NCI-H82 treated with DMSO at 0.1 percent for 48 hours (cell line): ENCODE results near the gene POP5.
"Not testable (repeated sequence)": the region's sequence is repeated elsewhere in the genome, so short reads cannot be mapped to it uniquely, and the experiment has no call there.

Experiments
- DNase-seq: peaks from one replicate; lab custom pipeline; 2025; ENCODE audit not compliant: unreplicated experiment; lab: John Stamatoyannopoulos, UW

Gene POP5, protein sequence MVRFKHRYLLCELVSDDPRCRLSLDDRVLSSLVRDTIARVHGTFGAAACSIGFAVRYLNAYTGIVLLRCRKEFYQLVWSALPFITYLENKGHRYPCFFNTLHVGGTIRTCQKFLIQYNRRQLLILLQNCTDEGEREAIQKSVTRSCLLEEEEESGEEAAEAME

DNA sequence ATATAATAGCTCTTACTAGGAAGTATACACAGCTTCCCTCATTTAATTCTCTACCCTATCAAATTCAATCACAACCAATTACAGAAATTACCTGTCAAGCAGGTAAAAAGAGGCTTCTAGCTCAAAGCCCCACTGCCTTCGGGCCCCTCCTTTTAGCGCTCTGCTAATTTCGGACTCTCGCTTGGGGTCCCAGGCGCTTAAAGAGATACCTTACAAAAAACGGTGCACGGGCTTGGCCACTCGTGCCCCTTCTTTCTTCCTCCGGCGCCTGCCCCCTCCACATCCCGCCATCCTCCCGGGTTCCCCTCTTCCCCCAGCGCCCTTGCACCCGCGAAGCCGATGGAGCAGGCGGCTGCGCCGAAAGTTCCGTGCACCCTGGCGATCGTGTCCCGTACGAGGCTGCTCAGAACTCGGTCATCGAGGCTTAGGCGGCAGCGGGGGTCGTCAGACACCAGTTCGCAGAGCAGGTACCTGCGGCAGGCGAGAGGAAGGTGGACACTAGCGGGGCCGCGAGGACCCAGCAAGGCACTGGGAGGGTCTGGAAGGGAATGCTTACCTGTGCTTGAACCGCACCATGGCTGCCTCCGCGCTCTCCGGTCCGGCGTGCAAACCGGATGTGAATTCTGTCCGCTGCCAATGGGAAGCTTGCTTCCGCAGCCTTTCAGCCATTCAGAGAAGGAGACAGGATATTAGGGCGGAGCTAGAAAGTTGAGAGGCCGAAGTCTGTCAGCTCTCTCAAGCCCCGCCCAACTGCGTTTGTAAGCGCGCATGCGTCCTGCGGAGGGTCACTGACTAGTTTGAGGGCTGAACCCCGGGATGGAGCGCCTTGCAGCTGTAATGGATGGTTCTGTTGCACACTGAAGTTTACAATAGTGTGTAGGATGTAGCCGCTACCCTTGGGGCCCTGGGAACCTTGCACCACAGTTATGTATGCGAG is at the start of gene POP5:
Gene POP5 (minus strand): TSS at position 616 of the 937 bp plus-strand sequence. CDS start 40 bp downstream, at position 576.
- peak; percentile 97 for DNase-seq

DNA sequence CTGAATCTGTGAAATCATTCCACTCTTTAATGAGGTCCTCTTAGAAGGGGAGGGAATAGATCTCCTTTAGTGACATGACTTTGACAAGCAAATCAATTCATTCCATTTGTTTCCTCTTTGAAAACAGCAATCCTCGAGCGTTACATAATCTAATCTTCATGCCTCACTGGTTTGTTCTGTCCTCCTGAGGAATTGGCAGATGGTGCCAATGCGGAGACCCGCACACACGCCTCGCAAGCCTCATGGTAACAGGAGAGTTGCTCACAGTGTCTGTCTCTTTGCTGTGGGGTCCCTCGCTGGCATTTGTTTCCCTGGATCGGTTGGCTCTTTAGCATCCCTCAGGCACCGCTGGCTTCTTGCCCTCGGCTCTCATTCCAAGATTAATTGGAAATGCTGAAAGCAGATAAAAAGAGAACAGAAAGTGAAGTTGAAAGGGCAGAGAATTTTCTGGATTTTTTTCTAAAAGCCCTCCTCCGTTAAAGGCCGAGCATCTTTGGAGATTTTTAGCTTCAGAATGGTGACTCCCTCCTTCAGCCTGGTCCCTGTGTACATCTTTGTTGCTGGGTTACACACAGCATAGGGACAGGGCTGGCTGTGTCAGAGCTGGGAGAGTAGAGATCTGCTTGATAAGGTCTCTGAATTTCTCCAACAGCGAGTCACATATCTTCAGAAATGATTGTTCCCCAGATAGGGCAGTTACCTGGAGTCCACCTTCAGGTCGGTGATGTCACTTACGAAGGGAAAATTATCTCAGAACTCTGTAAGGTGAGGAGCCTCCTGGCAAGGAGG is 49.1 kb upstream of the POP5 start:
- no peak for DNase-seq

DNA sequence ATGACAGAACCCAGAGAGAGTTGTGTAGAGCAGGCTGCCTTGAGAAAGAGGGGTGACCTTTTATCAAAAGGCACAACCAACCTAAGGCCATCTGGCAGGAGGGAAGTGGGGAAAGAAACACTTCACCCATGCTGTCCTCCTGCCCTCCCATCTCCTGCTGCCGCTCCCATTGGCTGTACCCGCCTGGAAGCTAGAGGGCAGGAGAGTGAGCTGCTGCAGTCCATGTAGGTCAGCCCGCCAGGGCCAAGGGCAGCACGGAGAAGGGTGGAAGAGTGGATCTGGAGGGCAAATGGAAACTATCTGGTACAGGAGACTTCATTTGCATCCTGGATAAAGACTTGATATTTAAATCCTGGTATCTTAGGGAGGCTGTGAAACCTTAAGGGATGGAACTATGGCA is 47.7 kb upstream of the POP5 start:
- DNase-seq: no peak

DNA sequence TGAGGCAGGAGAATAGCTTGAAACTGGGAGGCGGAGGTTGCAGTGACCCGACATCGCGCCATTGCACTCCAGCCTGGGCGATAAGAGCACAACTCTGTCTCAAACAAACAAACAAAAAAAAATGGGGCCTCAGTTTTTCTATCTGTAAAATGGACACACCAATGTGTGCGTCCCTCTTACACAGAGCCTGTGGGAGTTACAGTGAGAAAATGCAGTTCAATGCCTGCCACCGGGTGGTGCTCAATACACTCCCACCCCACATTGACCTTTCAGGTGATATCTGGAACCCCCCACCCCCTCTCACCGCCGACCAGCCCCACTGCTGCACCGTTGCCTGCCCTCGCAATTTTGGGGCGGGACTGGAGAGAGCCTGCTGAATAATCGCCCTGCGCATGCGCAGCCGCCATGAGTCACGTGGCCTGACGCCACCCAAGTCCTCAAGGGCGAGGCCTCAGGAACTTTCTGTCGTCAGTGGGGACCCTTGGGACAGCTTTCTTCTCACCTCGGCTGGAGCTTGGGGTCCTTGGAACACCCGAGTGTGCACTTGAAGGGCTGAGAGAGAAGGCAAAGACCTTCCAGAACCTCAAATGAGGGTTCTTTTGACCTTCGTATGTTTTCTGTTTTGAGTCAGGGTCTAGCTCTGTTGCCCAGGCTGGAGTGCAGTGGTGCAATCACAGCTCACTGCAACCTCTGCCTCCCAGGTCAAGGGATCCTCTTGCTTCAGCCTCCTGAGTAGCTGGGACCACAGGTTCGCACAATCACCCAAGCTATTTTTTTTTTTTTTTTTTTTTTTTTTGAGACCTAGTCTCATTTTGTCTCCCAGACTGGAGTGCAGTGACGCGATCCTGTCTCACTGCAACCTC is 44.6 kb upstream of the POP5 start:
- no peak for DNase-seq

DNA sequence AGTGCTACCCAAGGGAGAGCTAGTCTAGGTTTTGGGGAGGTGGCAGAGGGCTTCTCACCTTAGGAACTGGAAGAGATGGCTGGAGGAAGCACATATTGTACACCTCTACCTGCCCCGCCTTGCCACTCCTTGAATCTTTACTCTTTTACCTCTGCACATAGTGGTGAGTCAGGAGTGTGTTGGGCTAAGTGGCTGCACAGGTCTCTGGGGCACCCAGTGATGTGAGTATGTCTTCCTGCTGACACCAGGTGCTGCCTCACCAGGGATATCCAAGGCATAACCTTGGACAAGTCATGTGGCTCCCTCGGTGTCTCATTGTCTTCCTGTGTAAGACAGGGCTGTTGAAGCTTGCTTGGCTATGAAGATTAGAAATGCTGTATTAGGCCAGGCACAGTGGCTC is 39.4 kb upstream of the POP5 start:
- no peak for DNase-seq

DNA sequence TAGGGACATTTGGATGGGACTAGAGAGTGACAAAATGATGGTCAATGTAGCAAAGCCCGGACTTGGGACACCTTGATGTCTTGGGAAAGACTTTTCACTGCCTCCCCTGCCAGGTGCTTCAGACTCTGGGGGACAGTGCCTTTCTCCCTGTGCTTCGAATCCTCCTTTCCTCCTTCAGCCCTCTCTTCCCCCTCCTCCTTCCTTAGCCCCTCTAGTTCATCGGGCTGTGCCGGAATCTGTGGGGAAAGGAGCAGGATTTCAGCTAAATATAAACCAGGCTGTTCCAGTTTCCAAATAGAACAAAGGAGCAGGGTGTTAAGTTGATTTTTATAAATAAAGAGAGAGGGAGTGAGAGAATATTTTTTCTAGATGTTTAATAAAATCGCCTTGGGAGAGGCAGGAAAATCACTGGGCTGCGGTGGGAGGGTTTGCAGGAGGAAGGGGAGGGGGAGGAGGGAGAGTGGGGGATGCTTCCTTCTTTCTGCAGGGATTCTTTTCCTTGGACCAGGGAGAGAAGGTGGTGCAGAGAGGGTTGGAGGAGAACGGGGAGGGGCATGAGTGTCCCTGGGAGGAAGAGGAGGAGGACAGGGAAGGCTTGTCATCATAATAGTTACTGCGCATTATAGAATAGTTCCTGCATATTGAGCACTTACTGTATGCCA is 37.9 kb upstream of the POP5 start:
- DNase-seq: no peak

DNA sequence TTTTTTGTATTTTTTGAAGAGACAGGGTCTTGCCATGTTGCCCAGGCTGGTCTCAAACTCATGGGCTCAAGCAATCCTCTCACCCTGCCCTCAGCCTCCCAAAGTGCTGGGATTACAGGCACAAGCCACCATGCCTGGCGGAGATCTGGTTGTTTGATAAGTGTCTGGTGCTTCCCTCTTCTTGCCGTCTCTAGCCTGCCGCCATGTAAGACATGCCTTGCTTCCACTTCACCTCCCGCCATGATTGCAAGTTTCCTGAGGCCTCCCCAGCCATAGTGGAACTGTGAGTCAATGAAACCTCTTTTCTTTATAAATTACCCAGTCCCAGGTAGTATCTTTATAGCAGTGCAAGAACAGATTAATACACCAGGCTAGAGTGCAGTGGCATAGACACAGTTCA is 36.6 kb upstream of the POP5 start:
- not testable (repeated sequence) for DNase-seq

DNA sequence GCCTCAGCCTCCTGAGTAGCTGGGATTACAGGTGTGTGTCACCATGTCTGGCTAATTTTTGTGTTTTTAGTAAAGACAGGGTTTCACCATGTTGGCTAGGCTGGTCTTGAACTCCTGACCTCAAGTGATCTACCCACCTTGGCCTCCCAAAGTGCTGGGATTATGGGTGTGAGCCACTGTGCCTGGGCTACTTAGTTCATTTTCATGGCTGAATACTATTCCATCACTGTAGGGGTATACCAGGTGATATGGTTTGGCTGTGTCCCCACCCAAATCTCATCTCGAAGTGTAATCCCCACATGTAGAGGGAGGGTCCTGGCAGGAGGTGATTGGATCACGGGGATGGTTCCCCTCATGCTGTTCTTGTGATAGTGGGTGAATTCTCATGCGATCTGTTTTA is 36.0 kb upstream of the POP5 start:
- DNase-seq: not testable (repeated sequence)

DNA sequence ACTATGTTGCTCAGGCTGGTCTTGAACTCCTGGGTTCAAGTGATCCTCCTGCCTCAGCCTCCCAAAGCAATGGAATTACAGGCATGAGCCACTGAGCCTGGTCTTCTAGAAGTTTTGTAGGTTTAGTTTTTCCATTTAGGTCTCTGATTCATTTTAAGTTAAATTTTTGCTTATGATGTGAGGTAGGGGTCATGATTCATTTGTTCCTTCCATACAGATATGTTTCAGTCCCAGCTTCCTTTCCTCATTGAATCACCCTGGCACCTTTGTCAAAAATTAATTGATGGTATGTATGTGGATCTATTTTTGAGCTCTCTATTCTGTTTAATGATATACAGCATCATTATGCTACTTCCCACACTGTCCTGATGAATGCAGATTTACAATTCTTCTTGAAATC is 33.6 kb upstream of the POP5 start:
- no peak for DNase-seq

DNA sequence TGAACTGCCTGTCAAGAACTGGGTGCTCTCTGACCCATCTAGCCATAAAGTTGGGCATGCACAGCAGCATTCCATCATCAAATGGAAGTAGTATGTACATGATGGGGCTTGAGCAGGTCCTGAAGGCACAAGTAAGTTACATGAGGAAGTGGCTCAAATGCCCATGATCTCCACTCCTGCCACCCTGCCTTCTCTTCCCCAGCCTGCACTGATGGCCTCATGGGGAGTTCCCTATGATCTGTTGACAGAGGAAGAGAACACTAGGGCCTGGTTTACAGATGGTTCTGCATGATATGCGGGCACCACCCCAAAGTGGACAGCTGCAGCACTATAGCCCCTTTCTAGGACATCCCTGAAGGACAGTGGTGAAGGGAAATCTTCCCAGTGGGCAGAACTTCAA is 30.3 kb upstream of the POP5 start:
- not testable (repeated sequence) for DNase-seq

DNA sequence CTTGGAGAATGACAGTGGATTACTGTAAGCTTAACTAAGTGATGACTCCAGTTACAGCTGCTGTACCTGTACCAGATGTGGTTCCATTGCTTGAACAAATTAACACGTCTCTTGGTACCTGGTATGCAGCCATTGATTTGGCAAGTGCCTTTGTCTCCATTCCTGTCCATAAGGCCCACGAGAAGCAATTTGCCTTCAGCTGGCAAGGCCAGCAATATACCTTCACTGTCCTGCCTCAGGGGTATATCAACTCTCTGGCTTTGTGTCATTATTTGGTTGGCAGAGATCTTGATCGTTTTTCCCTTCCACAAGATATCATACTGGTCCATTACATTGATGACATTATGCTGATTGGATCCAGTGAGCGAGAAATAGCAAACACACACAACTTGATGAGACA is 29.4 kb upstream of the POP5 start:
- no peak for DNase-seq

DNA sequence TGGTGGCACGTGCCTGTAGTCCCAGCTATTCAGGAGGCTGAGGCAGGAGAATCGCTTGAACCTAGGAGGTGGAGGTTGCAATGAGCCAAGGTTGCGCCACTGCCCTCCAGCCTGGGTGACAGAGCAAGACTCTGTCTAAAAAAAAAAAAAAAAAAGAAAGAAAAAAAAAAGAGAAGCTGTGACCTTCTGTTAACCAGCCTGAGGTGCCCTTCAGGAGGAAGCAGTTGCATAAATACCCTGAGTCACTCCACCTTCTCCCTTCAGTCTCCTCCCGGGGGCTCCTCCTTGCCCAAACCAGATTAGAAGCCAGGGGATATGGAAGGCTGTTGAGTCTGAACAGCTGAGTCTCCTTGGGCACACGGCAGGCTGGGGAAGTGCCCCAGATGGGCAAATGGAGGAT is 21.2 kb upstream of the POP5 start:
- not testable (repeated sequence) for DNase-seq

DNA sequence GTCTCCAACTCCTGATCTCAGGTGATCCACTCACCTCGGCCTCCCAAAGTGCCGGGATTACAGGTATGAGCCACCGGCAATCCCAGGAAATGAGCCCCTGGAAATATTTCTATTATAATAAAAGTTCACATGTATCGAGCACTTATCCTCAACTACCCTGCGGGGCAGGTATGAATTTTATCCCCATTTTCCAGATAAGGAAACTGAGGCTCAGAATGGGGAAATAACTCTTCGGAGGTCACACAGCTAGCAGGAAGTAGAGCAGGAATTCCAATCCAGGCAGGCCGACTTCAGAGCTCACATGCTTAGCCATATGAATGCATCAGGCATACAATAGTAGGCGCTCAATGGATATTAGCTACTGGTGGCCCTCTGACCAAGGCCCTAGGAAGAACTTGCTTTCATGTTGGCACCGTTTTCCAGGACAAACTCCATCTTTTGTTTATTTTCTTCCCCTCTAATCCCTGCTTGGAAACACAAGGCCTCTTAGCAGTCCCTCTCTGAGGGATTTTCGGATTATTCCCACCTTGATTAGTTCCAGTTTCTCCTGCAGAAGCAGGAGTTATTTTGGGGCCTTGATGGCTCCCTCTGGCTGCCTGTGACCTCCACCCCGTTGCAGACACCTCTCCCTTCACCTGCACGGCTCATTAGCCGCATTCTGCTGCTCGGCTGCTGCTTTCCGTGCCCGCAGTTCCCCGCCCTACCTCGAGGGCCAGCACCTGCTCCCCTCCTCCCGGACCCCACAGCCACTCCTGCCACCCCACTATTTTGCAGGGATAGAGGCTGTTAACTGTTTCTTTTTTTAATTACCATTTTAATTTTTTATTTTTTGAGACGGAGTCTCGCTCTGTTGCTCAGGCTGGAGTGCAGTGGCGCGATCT is 18.7 kb upstream of the POP5 start:
- DNase-seq: no peak

DNA sequence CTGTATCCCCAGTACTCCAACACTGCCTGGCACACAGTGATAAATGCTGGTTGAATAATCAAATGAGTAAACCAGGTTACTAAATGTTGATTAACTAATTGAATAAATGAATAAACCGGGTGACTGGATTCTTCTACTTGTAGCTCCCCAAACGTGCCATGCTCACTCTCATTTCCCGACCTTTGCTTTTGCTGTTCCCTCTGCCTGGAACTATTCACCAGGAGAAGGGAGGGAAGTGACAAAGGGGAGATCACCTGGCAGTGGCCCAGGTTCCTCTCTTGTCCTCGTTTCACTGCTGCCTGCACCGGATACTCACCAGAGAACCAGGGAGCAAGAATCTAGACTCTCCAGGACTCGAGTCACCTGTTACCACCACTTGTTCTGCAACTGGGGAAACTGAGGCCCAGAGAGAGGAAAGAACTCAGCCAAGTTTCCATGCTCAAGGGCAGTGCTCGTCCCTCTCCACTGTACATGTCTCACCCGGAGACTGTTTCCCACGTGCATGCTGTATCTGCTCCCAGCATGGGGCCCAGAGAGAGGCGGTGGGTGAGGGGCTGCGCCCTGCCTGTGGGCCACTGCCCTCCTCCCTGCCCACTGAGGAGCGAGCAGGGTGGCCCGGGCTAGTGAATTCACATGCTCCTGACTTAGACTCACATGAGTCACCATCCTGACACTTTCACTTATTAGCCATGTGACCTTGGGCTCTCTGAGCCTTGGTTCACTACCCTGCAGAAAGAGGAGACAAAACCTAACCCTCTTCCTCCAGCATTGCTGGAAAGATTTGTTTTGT is 17.7 kb upstream of the POP5 start:
- no peak for DNase-seq

DNA sequence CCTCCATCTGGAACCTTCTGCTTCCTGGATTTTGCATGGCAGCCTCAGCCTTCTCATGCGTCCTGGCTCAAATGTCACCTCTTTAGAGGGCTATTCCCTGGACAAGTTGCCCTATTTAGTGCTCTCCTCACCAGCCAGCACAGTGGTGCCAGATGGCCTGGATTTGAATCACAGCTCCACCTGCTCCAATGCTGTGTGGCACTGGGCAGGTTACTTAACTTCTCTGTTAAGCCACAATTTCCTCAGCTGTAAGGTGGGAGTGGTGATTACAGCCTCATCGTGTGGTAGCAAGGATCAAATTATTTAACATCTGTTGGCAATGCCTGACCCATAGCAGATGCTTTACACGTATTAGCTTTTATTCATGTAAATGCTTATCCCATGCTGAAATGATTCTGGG is 16.7 kb upstream of the POP5 start:
- DNase-seq: no peak

DNA sequence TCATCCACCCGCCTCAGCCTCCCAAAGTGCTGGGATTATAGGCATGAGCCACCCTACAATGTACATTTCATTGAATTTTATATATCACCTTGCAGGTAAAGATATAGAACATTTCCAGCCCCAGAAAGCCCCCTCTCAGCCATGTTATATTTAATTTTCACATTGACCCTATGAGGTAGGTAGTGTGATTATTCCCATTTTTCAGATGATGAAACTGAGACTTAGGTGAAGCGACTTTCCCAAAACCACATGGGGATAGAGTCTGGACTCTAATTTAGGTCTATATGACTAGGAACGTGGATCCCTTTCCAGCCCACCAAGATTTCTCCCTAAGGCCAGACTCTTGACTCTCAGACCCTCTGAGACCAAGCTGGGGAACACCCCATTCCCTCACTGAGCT is 15.7 kb upstream of the POP5 start:
- no peak for DNase-seq

DNA sequence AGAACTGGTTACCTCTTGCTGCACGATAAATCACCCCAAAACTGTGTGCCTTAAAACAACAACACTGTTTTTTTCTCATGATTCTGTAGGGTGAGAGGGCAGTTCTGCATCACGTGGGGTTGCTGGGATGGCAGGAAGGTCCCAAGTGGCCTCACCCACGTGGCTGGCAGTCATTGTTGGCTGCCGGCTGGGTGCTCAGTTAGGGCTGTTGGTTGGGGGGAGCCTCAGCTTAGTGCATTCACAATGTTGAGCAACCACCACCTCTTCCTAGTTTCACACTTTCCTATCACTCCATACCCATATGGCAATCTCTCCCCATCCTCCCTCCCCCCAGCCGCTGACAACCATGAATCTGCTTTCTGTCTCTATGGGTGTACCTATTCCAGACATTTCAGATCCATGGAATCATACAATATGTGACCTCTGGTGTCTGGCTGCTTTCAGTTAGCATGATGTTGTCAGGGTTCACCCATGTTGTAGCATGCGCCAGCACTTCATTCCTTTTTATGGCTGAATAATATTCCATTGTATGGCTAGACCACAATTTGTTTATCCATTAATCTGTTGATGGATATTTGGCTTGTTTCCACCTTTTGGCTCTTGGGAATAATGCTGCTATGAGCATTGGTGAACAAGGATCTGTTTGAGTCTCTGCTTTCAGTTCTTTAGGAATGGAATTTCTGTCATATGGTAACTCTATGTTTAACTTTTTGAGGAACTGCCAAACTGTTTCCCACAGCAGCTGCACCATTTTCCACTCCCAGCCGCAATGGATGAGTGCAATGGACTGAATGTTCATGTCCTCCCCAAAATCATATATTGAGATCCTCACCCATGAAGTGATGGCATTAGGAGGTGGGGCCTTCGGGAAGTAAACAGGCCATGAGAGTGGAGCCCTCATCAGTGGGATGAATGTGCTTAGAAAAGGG is 11.2 kb upstream of the POP5 start:
- no peak for DNase-seq
